HG03460 (cell line): ENCODE measurements around the gene MAGI2.
"Not testable (repeated sequence)": the region's sequence is repeated elsewhere in the genome, so short reads cannot be mapped to it uniquely, and the experiment has no call there.

Experiments
- ATAC-seq: cut with Tn5 transposase; IDR thresholded peaks from one replicate; pipeline ENCODE4 v1.9.1; 2021; ENCODE audit not compliant: unreplicated experiment

MAGI2 gene

DNA sequence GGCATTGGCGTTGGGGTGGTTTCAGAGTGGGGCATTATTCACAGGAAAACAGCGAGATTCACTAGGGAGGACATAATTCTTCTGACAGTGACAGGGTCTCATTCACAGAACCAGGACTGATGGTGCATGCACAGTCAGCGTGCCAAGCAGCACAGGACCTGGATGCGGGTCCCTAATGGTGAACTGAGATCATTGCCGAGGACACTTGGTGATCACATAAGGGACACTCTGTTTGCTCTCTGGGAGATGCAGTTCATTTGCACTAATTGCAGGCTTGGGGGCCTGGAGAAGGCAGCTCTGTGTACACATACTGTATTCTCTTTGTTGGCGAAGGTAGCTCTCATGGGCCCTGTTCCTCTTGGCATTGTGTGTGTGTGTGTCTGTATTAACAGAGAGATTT, 938.8 kb downstream of the MAGI2 start:
- ATAC-seq: no peak

DNA sequence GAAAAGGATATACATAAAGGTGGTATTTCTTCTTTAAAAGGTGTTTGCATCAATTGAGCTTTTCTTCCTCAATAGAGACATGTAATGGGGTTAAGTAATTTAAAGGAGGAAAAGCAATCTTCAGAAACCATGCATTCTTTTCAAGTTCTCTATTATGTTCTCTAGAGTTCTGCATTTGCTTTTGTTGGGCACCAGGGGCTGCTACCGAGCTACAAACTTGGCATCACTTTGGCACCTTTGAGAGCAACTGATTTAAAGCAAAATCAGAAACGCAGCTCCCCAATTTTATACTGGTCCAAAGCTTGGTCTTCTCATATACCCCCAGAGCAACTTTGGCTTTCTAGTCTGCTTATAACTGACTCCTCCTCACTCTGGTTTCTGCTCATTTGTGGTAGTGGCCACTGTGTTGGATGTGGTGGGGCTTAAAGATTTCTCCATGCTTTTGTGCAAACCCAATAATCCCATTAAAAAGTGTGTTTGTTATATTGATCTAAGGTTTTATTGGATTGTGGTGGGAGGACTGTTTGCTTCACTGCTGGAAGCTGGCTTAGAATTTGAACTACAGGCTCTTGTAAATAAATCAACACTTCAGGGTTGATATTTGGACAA, 942.8 kb downstream of the MAGI2 start:
- no peak for ATAC-seq

- ATAC-seq: not testable (repeated sequence)
Measured at GRCh38 chr7:78503301-78503700, 950.2 kb downstream of the MAGI2 start.

- no peak for ATAC-seq
Measured at GRCh38 chr7:78501064-78501463, 952.4 kb downstream of the MAGI2 start.

- no peak for ATAC-seq
Measured at GRCh38 chr7:78499971-78500370, 953.5 kb downstream of the MAGI2 start.

DNA sequence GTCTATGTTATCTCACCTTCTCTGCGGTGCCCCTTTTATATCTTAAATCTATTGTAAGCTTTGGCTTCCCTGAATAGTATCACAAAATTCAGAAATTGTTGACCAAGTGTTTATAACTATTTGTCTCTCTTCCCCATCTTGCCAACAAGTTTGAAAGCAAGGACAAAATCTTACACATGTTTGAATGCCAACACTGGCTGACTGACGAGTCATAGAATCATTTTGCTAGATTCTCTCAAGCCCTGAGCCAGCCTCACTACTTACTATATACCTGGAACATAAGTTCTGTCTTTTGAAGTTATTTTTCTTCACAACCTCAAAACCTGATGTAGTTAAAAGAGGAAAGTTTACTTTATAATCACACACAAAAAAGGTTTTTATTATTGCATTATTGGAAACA, 954.2 kb downstream of the MAGI2 start:
- no peak for ATAC-seq

GRCh38 chr7:78497728-78498427, 955.6 kb downstream of the MAGI2 start:
- ATAC-seq: no peak

DNA sequence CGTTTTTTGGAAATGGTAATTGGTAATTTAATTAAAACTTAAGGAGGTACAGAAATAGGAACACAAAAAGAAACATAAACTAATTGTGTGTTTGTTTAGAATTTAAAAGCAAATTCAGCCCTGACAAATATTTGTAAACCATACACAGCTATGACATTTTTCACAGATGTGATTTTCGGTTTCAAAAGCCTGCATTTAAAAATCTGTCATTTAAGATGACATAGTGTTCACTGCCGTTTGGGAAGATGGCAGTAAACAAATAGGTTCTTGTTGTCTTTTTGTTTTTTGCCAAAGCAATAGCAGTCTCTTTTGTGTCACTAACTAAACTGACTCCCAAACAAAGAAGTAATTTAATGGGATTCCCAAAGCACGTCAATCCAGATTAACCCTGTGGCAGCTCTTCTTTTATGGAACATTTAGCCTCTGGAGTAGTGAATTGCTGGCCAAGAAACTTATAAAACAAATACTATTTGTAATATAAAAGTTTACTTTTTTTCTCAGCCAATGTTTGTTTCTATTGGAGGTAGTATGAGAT, 957.3 kb downstream of the MAGI2 start:
- ATAC-seq: no peak

DNA sequence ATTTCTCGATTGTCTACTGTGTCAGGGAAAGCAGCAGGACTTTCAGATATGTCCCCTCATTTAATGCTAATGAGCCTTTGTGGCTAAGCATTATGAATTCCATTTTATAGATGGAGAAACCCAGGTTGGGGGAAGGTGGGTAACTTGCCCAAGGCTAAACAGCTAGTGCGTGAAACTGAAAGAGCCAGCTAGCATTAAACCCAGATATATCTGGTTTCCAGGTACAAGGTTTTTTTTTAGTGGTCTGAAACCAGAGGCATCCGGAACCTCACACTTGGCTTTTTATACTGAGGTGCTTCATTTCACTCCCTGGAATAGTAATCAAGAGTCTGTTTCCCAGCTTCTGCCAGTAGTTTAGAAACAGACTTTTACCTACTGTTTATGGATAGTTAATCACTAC, 960.1 kb downstream of the MAGI2 start:
- ATAC-seq: no peak

GRCh38 chr7:78492146-78492545, 961.3 kb downstream of the MAGI2 start:
- ATAC-seq: no peak

DNA sequence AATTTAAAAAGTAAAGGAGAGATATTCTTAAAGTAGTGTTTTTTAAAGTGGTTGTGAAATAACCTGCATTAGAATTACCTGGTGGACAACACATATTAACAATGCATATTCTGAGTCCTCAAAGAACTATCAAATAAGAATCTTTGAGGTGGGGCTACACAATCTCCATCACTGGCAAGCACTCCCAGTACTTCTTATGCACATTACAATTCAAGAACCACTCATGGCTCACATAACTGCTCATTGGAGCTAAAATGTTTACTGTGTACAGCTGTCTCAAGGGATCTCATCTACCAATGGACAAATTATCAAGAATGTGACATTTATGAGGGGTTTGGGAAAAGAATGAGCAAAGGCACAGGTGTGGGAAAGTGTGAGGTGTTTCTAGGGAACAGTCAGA, 962.9 kb downstream of the MAGI2 start:
- no peak for ATAC-seq

DNA sequence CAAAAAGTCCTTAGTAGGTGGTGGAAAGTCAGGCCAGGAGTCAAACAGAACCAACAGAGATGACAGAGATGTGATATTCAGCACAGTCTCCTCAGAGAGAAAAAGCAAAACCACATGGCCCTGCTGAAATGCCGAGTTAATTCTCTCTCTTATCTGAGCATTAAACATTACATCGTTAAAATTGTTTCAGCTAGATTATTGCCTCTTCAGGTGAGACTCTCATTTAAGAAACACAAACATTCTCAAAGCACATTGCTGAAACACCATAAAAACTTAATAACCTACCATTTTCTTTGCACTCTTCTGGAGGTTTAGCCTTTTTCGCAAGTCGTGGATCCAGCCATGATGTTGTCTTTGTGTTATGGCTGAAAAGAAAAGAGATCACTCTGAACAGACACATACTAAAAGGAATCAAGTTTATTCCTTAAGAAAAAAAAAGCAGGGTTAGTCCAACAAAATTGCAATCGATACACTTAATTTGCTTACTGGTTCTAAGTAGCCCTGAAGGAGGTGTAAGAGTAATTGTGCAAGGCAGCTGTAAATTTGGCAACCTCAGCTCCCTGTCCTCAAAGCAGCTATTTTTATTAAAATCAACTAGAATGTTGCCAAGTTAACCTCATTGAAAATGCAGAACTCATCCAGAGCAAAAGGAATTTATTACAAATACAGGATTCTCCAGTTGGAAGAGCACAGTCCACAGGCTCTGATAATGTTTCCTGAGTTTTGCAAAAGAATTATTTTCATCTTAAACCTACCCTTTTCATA, 963.8 kb downstream of the MAGI2 start:
- no peak for ATAC-seq

- ATAC-seq: no peak
Measured at GRCh38 chr7:78487464-78487863, 966.0 kb downstream of the MAGI2 start.

DNA sequence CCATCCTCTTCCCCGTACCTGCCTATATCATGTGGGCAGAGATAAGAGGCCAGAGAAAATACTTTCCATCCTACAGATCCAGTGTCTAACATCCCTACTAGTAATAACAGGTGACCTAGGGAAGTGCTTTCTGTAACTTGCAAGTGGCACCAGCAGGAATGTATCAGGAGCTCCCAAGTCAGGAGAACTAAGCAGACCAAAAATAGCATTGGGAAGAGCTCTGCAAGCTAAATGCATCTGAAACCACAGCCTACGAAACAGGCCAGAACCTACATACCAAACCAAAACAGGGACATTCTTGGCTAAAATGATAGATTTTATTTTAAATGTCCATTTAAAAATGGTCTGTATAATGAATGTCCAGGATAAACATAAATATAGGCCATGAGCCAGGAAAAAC, 974.1 kb downstream of the MAGI2 start:
- no peak for ATAC-seq

GRCh38 chr7:78476851-78477405, 976.5 kb downstream of the MAGI2 start:
- ATAC-seq: no peak

- ATAC-seq: no peak
Measured at GRCh38 chr7:78473571-78474301, 979.7 kb downstream of the MAGI2 start.

DNA sequence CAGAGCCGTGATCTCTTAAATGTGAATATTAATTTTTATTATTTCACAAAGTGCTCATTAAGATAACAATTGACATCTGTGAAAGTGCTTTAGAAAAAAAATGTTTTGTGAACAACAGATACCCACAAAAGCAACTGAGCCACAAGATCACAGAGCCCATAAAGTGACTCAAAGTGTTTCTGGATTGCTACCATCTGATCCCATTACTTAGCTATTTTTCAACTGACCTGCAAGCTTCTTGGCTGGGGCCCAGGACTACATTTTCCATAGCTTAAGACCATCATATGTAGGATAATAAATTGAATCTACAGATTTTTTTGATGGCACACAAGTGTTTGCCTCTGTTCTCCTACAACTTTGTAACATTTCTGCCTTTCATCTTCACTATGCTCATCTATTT, 980.4 kb downstream of the MAGI2 start:
- no peak for ATAC-seq

GRCh38 chr7:78472519-78472918, 980.9 kb downstream of the MAGI2 start:
- no peak for ATAC-seq

- ATAC-seq: no peak
Measured at GRCh38 chr7:78465894-78466293, 987.6 kb downstream of the MAGI2 start.

GRCh38 chr7:78463039-78463438, 990.4 kb downstream of the MAGI2 start:
- ATAC-seq: no peak

GRCh38 chr7:78450706-78451105, 1002.8 kb downstream of the MAGI2 start:
- no peak for ATAC-seq
